SHP77 treated with DMSO at 0.1 percent for 48 hours (cell line): Measurements from ENCODE around the gene KRTAP10-12.
"Not testable (repeated sequence)": the region's sequence is repeated elsewhere in the genome, so short reads cannot be mapped to it uniquely, and the experiment has no call there.

Source experiments
- DNase-seq: peaks from one replicate; lab custom pipeline; 2025; lab: John Stamatoyannopoulos, UW

The KRTAP10-12 gene

GRCh38 chr21:44670642-44671432 lies 26.1 kb upstream of the KRTAP10-12 start:
- DNase-seq, result no peak

DNA sequence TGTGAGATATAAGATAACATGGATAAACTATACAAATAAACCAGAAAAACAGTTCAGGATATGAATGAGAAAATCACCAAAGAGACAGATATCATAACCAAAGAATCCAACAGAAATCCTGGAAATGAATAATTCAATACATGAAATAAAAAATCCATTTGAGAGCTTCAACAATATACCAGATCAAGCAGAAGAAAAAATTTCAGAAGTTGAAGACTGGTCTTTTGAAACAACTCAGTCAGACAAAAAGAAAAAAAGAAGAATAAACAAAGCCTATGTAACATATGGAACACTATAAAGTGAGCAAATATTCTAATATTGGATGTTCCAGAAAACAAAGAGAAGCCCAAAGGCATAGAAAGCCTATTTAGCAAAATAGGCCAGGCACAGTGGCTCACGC lies 25.1 kb upstream of the KRTAP10-12 start:
- no peak for DNase-seq

DNA sequence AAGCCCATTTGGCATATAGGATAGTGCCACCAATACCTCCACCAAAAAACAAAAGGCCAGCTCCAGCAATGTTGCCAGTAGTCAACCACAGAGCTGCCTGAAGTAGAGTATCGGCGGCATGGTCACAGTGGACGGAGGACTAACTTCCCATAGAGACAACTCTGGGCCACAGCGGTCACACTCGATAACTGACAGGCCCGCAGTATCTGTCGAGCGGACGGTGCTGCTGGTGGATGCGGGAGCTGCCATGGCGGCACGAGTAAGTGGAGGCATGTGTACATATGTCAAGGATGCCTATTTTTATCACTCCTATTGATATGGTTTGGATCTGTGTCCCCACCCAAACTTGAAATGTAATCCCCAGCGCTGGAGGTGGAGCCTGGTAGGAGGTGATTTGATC lies 19.1 kb upstream of the KRTAP10-12 start:
- no peak for DNase-seq

- no peak for DNase-seq
Measured at GRCh38 chr21:44681152-44681551, 15.8 kb upstream of the KRTAP10-12 start.

- DNase-seq, result peak; percentile 33
Measured at GRCh38 chr21:44681861-44682579, 15.0 kb upstream of the KRTAP10-12 start, which contains the start of gene KRTAP12-1. TSS of gene KRTAP12-1 (minus strand) at chr21:44682163. CDS start at chr21:44682123, 40 bp downstream.

- DNase-seq, result no peak
Measured at GRCh38 chr21:44682580-44683151, 14.3 kb upstream of the KRTAP10-12 start.

GRCh38 chr21:44684077-44684476 lies 12.9 kb upstream of the KRTAP10-12 start:
- DNase-seq, result no peak

- DNase-seq, result no peak
Measured at GRCh38 chr21:44684483-44684882, 12.5 kb upstream of the KRTAP10-12 start.

DNA sequence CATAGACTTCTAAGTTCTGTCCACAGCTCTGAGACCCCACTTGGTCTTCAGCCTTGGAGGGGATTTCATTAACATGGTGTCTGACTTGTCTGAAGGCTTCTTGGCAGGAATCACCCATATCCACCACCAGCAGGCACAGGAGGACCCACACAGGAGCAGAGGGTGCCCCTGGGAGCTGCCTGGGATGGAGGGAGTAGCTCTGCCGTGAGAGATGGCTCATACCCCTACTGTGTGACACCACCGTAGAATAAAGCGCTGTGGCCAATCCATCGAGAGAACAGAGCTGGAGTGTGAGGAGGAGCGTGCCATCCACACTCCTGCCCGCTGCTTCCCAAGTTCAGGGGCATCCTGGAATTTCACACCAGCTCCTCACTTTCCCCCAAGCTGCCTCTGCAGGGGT lies 11.9 kb upstream of the KRTAP10-12 start:
- DNase-seq, result not testable (repeated sequence)

DNA sequence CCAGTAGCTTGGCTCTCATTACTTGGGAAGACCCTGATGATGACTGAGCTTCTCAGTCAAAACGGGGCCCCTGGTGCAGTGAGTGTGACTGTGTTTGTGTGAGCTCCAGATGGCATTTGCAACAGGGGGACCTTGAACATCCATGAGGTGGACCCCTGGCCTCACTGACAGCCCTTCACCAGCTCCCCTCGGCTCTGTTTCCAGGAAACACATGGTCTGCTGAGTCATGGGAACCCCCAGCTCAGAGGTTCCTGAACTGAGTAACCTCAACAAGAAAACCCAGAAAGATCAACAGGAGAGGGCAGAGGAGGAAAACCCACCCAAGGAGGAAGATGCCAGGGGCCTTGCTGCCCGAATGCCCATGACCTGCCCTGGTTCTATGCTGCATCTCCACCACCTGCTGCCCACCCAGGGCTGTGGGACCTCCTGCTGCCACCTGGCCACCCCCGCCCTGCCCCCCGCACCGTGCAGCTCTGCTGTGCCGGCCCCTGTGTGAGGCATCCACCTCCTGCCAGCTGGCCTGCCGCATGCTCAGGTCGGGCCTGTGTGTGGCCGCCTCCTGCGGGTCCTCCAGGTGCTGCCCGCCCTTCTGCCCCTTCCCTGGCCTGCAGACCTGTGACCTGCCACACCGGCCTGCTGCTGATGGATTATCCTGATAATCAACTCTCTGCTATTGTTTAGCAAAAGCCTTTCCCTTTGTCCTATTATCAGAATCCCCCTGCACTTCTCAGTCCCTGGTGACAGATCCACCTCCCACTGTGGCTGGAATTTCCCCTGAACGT lies 10.8 kb upstream of the KRTAP10-12 start:
- DNase-seq, result no peak

GRCh38 chr21:44686843-44687561 lies 10.0 kb upstream of the KRTAP10-12 start:
- no peak for DNase-seq

DNA sequence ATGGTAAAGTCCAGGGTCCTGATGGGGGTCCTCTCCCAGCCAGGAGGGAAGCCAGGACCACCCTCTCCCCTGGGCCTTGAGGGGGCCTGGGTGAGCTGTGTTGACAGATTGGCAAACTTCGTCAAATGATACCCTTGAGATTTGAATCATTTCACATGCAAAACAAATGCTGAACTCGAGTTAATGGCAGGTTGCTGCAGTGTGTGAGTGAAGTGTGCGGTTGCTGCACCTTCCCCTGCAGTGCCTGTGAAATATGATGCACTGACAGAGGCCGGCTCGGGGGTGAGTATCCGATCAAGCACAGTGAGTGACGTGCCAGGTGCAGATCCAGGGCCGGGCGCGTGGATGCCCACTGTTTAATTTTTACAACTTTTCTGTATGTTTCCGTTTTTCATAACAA lies 9.3 kb upstream of the KRTAP10-12 start:
- DNase-seq, result no peak

GRCh38 chr21:44689740-44690139 lies 7.2 kb upstream of the KRTAP10-12 start:
- DNase-seq, result not testable (repeated sequence)

- no peak for DNase-seq
Measured at GRCh38 chr21:44691686-44692085, 5.3 kb upstream of the KRTAP10-12 start.

DNA sequence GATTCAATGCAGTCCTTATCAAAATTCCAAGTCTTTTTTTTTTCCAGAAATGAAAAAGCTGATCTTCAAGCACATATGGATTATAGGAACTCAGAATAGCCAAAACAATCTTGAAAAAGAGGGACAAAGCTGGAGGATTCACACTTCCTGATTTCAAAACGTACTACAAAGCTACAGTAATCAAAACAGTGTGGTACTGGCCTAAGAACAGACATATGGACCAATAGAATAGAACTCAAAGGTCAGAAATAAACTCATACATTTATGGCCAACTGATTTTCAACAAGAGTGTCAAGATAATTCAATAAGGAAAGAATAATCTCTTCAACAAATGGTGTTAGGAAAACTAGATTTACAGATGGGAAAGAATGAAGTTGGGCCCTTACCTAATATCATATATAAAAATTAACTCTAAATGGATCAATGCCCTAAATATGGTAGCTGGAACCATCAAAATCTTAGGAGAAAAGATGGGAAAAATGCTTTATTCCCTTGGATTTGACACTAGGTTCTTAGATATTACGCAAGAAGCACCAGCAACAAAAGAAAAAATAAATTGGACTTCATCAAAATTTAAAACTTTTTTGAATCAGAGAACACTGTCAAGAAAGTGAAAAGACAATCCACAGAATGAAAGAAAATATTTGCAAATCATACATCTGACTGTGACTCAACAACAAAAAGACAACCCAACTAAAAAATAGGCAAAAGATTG lies 4.0 kb upstream of the KRTAP10-12 start:
- DNase-seq, result no peak

DNA sequence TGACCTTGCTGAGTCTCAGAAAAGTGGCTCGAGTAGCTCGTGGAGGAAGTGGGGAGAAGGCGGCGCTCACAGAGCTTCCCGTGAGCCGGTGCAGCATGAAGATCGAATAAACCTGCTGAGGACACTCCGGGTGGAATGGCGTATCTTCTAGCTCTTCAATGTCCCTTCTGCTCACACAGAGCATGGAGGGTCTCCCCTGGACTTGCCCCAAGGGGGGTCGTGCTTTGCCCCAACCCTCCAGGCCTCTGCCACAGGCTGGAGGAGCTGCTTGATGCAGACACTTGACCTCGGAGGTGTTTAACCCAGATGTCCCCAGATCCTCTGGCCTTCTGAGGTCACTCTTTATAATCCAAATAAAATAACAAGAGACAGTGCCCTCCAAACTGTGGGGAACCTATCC lies 2.2 kb upstream of the KRTAP10-12 start:
- DNase-seq, result no peak

- no peak for DNase-seq
Measured at GRCh38 chr21:44695184-44695583, 1.8 kb upstream of the KRTAP10-12 start.

- no peak for DNase-seq
Measured at GRCh38 chr21:44695641-44696040, 1.3 kb upstream of the KRTAP10-12 start.

GRCh38 chr21:44696572-44696971 lies 400 bp upstream of the KRTAP10-12 start:
- no peak for DNase-seq

GRCh38 chr21:44697811-44698734 lies 1.1 kb downstream of the KRTAP10-12 start:
- no peak for DNase-seq
